Adrenal gland (tissue), 5 donors: ENCODE data around the gene DCTN1.

Experiments
- POLR2A ChIP-seq, 2 donors: fragments of 450-650 bp; IDR thresholded peaks; one replicate each; pipeline ENCODE4 v1.6.1; 2017; ENCODE audit warnings: antibody characterized with exemption in 2 of 2, mild to moderate bottlenecking in 2 of 2, moderate library complexity in 1 of 2
- TF ChIP-seq, protein P1 (sequence below), 6 experiments: fragments of 450-650 bp in 4 of 6; fragments of 200-600 bp in 2 of 6; sonication (generic) in 1 of 6; IDR thresholded peaks; 1 replicate in 5 of 6; 2 replicates in 1 of 6; pipeline versions ENCODE4 v1.5.1 to v1.8.0; 2016 to 2021; ENCODE audit warnings: antibody characterized with exemption in 6 of 6, mild to moderate bottlenecking in 2 of 6, moderate library complexity in 1 of 6
- donor health status: DM: no; HTN: no; CAD: no.

DNA sequence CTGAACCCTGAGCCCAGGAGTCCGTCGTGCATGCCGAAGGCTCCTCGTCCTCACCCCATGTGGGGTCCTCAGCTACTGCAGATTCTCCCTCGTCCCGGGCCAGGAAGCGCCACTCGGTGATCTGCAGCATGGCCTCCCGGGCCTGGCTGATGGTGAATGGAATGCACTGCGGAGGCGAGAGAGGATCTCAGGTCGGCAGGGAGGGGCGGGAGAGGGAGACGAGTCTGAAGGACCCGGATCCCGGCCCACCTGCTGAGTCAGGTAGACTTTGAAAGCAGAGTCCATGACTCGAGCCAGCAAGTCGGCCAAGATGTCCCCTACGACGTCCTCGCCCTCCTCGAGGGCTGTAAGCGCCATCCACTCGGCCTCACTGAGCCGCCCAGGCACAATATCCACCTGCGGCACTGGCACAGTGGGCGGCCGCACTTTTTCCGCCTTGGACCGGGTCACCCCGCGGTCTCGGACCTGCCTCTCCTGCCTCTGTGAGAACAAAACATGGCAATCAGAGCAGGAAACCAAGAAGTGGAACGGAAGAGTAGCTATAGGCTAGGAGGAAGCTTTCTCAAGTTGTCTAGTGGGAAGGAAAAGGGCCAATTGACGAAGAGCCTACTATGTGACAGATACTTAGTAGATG lies 35.8 kb upstream of the DCTN1 start:
- TF ChIP-seq POLR2A (IDR thresholded peaks at IDR 0.05): no peak
- TF ChIP-seq, protein P1, sequence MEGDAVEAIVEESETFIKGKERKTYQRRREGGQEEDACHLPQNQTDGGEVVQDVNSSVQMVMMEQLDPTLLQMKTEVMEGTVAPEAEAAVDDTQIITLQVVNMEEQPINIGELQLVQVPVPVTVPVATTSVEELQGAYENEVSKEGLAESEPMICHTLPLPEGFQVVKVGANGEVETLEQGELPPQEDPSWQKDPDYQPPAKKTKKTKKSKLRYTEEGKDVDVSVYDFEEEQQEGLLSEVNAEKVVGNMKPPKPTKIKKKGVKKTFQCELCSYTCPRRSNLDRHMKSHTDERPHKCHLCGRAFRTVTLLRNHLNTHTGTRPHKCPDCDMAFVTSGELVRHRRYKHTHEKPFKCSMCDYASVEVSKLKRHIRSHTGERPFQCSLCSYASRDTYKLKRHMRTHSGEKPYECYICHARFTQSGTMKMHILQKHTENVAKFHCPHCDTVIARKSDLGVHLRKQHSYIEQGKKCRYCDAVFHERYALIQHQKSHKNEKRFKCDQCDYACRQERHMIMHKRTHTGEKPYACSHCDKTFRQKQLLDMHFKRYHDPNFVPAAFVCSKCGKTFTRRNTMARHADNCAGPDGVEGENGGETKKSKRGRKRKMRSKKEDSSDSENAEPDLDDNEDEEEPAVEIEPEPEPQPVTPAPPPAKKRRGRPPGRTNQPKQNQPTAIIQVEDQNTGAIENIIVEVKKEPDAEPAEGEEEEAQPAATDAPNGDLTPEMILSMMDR (IDR thresholded peaks at IDR 0.05): no peak
